Measurements from ENCODE around the gene DDX39A. TPM values are rescaled to one million over a fixed set of nuclear protein-coding genes. Genes with fewer than 3 reads are reported as not detected.

DDX39A gene
- total RNA-seq, 2 experiments from 2014 or later: 233 to 234 TPM

- H3K4me1 Mint-ChIP-seq: peaks cover 39% of the 10 kb centered on the region
- ChIA-PET CTCF (no interaction called here), POLR2A (no interaction called here)
- peaks cover 65% of the 10 kb centered on the region for H3K36me3 Mint-ChIP-seq (ENCODE audit: low read depth)
- H3K9me3 Mint-ChIP-seq: no peaks in the 10 kb centered on the region
- H3K27me3 Mint-ChIP-seq: no peaks in the 10 kb centered on the region
- DNase-seq: no peak
- no peak overlapping the region for H3K27ac Mint-ChIP-seq
- H3K4me3 Mint-ChIP-seq: no peak overlapping the region
Measured at GRCh38 chr19:14443632-14444216, 24.6 kb upstream of the DDX39A start.

GRCh38 chr19:14442891-14443631 is 23.9 kb upstream of the DDX39A start:
- Mint-ChIP-seq H3K27ac (no peak overlapping the region), H3K36me3 (ENCODE audit: low read depth) (peaks cover 60% of the 10 kb centered on the region), H3K4me3 (peak overlapping the region; percentile 35), H3K9me3 (no peaks in the 10 kb centered on the region), H3K27me3 (no peaks in the 10 kb centered on the region), H3K4me1 (peaks cover 41% of the 10 kb centered on the region)
- CTCF ChIA-PET: interaction anchor here (1.2 kb wide), 1 partner anchor 37 kb away, joined by 3 read pairs; no protein-coding TSS in a partner anchor
- no peak for DNase-seq
- POLR2A ChIA-PET: no interaction called here

GRCh38 chr19:14441041-14441938 is 22.1 kb upstream of the DDX39A start:
- Mint-ChIP-seq H3K27ac (peak overlapping the region; percentile 90), H3K4me1 (peaks cover 49% of the 10 kb centered on the region), H3K9me3 (no peaks in the 10 kb centered on the region), H3K27me3 (no peaks in the 10 kb centered on the region), H3K4me3 (peak overlapping the region; percentile 92), H3K36me3 (ENCODE audit: low read depth) (peaks cover 47% of the 10 kb centered on the region)
- DNase-seq: no peak
- CTCF ChIA-PET: interaction anchor here (1.3 kb wide), 1 partner anchor 12 kb away, joined by 3 read pairs; no protein-coding TSS in a partner anchor
- POLR2A ChIA-PET: no interaction called here

GRCh38 chr19:14440049-14440448 is 20.9 kb upstream of the DDX39A start:
- DNase-seq: peak; percentile 87
- Mint-ChIP-seq H3K9me3 (no peaks in the 10 kb centered on the region), H3K4me3 (peak overlapping the region; percentile 92), H3K27me3 (no peaks in the 10 kb centered on the region), H3K36me3 (ENCODE audit: low read depth) (peaks cover 41% of the 10 kb centered on the region), H3K4me1 (peaks cover 53% of the 10 kb centered on the region), H3K27ac (peak overlapping the region; percentile 90)
- POLR2A ChIA-PET: interaction anchor here (0.6 to 1.5 kb wide), 7 partner anchors 20 to 78 kb away, joined by 3 to 5 read pairs (median 3); partner anchors contain the start of genes ADGRE5 and DNAJB1
- CTCF ChIA-PET: interaction anchor here (1.0 to 1.3 kb wide), 2 partner anchors 10 to 40 kb away, joined by 3 read pairs; no protein-coding TSS in a partner anchor

- Mint-ChIP-seq H3K4me3 (peak overlapping the region; percentile 59), H3K27me3 (no peaks in the 10 kb centered on the region), H3K4me1 (peaks cover 59% of the 10 kb centered on the region), H3K36me3 (ENCODE audit: low read depth) (peaks cover 35% of the 10 kb centered on the region), H3K27ac (peak overlapping the region; percentile 90), H3K9me3 (no peaks in the 10 kb centered on the region)
- POLR2A ChIA-PET: interaction anchor here (1.1 to 2.5 kb wide), 5 partner anchors 22 to 79 kb away, joined by 3 to 16 read pairs (median 3); partner anchors contain the start of gene DNAJB1
- DNase-seq: no peak
- CTCF ChIA-PET: interaction anchor here (1.0 kb wide), 1 partner anchor 41 kb away, joined by 3 read pairs; no protein-coding TSS in a partner anchor
Measured at GRCh38 chr19:14439014-14439413, 19.9 kb upstream of the DDX39A start.

GRCh38 chr19:14437578-14438140 is 18.5 kb upstream of the DDX39A start:
- Mint-ChIP-seq H3K4me1 (peaks cover 55% of the 10 kb centered on the region), H3K9me3 (no peaks in the 10 kb centered on the region)
- CTCF ChIA-PET: interaction anchor here (0.9 to 1.6 kb wide), 4 partner anchors 10 to 301 kb away, joined by 3 to 8 read pairs (median 4); partner anchors contain the start of gene ASF1B

GRCh38 chr19:14435320-14436050 is 16.3 kb upstream of the DDX39A start:
- H3K36me3 Mint-ChIP-seq (ENCODE audit: low read depth): peaks cover 12% of the 10 kb centered on the region
- peak overlapping the region; percentile 72 for H3K4me3 Mint-ChIP-seq
- no peaks in the 10 kb centered on the region for H3K9me3 Mint-ChIP-seq
- CTCF ChIA-PET: interaction anchor here (1.1 kb wide), 1 partner anchor 43 kb away, joined by 5 read pairs; no protein-coding TSS in a partner anchor
- H3K27ac Mint-ChIP-seq: peak overlapping the region; percentile 44
- no peak for DNase-seq
- H3K4me1 Mint-ChIP-seq: peaks cover 59% of the 10 kb centered on the region
- H3K27me3 Mint-ChIP-seq: peaks cover 8% of the 10 kb centered on the region
- POLR2A ChIA-PET: interaction anchor here (1.4 to 1.9 kb wide), 2 partner anchors 17 to 25 kb away, joined by 5 to 6 read pairs; no protein-coding TSS in a partner anchor

More at GRCh38 chr19:14437578-14438140, 18.5 kb upstream of the DDX39A start:
- peak overlapping the region; percentile 31 for H3K27ac Mint-ChIP-seq
- POLR2A ChIA-PET: interaction anchor here (0.8 to 2.5 kb wide), 6 partner anchors 13 to 56 kb away, joined by 3 to 16 read pairs (median 4); partner anchors contain the start of gene ADGRE5
- no peaks in the 10 kb centered on the region for H3K27me3 Mint-ChIP-seq
- DNase-seq: no peak
- H3K4me3 Mint-ChIP-seq: no peak overlapping the region
- H3K36me3 Mint-ChIP-seq (ENCODE audit: low read depth): peaks cover 24% of the 10 kb centered on the region

GRCh38 chr19:14434543-14435319 is 15.6 kb upstream of the DDX39A start:
- H3K9me3 Mint-ChIP-seq: no peaks in the 10 kb centered on the region
- DNase-seq: peak; percentile 58
- peaks cover 10% of the 10 kb centered on the region for H3K27me3 Mint-ChIP-seq
- CTCF ChIA-PET: interaction anchor here (1.0 to 1.1 kb wide), 2 partner anchors 44 to 73 kb away, joined by 4 to 5 read pairs; no protein-coding TSS in a partner anchor
- H3K4me1 Mint-ChIP-seq: peaks cover 53% of the 10 kb centered on the region
- peak overlapping the region; percentile 72 for H3K4me3 Mint-ChIP-seq
- H3K36me3 Mint-ChIP-seq (ENCODE audit: low read depth): peaks cover 5% of the 10 kb centered on the region
- POLR2A ChIA-PET: interaction anchor here (1.1 to 1.9 kb wide), 3 partner anchors 17 to 25 kb away, joined by 3 to 6 read pairs (median 5); no protein-coding TSS in a partner anchor
- H3K27ac Mint-ChIP-seq: peak overlapping the region; percentile 69

- H3K9me3 Mint-ChIP-seq: no peaks in the 10 kb centered on the region
- peaks cover 5% of the 10 kb centered on the region for H3K36me3 Mint-ChIP-seq (ENCODE audit: low read depth)
- H3K27me3 Mint-ChIP-seq: peaks cover 10% of the 10 kb centered on the region
- POLR2A ChIA-PET: interaction anchor here (0.6 to 1.1 kb wide), 7 partner anchors 14 to 70 kb away, joined by 3 to 5 read pairs (median 3); no protein-coding TSS in a partner anchor
- CTCF ChIA-PET: interaction anchor here (0.6 to 1.0 kb wide), 3 partner anchors 39 to 72 kb away, joined by 4 read pairs; no protein-coding TSS in a partner anchor
- H3K4me3 Mint-ChIP-seq: peak overlapping the region; percentile 72
- peak; percentile 43 for DNase-seq
- peaks cover 46% of the 10 kb centered on the region for H3K4me1 Mint-ChIP-seq
- peak overlapping the region; percentile 47 for H3K27ac Mint-ChIP-seq
Measured at GRCh38 chr19:14433554-14434501, 14.7 kb upstream of the DDX39A start.

Measured in activated CD4-positive, alpha-beta memory T cell treated with anti-CD3 and anti-CD28 coated beads, Interleukin-2, amount 10 ng/mL, durations not matched to agents 7 days and 5 days (primary cell).